HCT116 (cell line): Measurements from ENCODE around the gene TCL1B.

Source experiments
- ELF1 ChIP-seq: IDR thresholded peaks from 2 replicates; pipeline ENCODE4 v1.6.1; 2012; ENCODE audit warnings: low read depth, borderline replicate concordance
- EZH2phosphoT487 ChIP-seq: fragments of 200-600 bp; IDR thresholded peaks from 2 replicates; pipeline ENCODE4 v1.6.1; 2018; ENCODE audit warnings: antibody characterized with exemption, borderline replicate concordance
- POLR2A ChIP-seq: IDR thresholded peaks from 2 replicates; pipeline ENCODE4 v1.7.0; 2011; ENCODE audit warnings: borderline replicate concordance; ENCODE audit not compliant: insufficient read depth, insufficient read length; ENCODE audit errors: extremely low read depth
- RAD21 ChIP-seq: IDR thresholded peaks from 2 replicates; pipeline ENCODE4 v1.6.1; 2012; ENCODE audit warnings: low read depth, mild to moderate bottlenecking
- SRF ChIP-seq: IDR thresholded peaks from 2 replicates; pipeline ENCODE4 v1.6.1; 2012; ENCODE audit warnings: low read depth
- TCF7L2 ChIP-seq: IDR thresholded peaks from 2 replicates; pipeline ENCODE4 v1.7.0; 2011; ENCODE audit warnings: borderline replicate concordance, inconsistent platforms; ENCODE audit not compliant: insufficient read depth, insufficient read length; ENCODE audit errors: extremely low read depth
- TF ChIP-seq, protein P1 (sequence below), 3 experiments: fragments of 200-600 bp in 1 of 3; sonication (generic) in 1 of 3; IDR thresholded peaks in 2 of 3; conservative IDR thresholded peaks in 1 of 3; 2 replicates each; pipeline ENCODE4 v1.5.1; 2012 to 2017; ENCODE audit warnings: low read depth in 2 of 3, low read length in 2 of 3, antibody characterized with exemption in 1 of 3, borderline replicate concordance in 1 of 3, control low read depth in 1 of 3, mild to moderate bottlenecking in 1 of 3, mixed read lengths in 1 of 3, mixed run types in 1 of 3, moderate library complexity in 1 of 3; ENCODE audit not compliant: insufficient read depth in 1 of 3
- TF ChIP-seq, protein P2 (sequence below): IDR thresholded peaks from 2 replicates; pipeline ENCODE4 v1.6.1; 2012; ENCODE audit warnings: low read depth

DNA sequence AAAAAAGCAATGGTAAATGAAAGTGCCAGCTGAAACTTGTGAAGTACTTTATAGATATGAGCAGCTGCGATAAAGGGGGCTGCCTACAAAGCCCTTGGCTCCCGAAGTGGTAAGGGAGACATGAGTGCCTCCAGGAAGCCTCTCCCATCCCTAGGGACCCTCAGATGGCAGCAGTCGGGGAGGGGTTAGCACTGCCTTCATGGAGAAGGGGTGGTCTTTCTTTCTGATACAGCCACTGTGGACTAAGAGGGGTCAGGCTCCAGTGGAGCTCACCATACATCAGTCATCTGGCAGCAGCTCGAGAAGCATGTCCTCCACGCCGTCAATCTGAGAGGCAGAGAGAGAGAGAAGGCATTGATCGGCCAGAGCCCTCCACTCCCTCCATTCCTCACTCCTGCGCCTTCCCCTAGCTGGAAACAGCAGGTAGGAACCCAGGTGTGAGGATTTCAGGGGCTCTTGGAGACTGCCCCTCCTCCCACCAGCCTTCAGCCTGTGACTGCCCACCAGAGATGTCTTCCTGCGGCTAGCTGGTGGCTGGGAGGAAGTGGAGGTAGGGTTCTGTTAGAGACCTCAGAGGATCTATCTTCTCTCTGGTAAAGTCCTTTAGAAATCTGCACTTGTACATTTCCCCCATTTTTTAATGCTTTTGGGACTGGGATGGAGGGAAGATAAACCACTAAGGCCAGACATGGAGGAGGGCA, 25.4 kb downstream of the TCL1B start:
- TF ChIP-seq RAD21 (no peak), ELF1 (no peak), EZH2phosphoT487 (no peak), TCF7L2 (no peak), POLR2A (no peak), SRF (no peak)
- TF ChIP-seq, protein P1, sequence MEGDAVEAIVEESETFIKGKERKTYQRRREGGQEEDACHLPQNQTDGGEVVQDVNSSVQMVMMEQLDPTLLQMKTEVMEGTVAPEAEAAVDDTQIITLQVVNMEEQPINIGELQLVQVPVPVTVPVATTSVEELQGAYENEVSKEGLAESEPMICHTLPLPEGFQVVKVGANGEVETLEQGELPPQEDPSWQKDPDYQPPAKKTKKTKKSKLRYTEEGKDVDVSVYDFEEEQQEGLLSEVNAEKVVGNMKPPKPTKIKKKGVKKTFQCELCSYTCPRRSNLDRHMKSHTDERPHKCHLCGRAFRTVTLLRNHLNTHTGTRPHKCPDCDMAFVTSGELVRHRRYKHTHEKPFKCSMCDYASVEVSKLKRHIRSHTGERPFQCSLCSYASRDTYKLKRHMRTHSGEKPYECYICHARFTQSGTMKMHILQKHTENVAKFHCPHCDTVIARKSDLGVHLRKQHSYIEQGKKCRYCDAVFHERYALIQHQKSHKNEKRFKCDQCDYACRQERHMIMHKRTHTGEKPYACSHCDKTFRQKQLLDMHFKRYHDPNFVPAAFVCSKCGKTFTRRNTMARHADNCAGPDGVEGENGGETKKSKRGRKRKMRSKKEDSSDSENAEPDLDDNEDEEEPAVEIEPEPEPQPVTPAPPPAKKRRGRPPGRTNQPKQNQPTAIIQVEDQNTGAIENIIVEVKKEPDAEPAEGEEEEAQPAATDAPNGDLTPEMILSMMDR (IDR thresholded peaks at IDR 0.05 in 2 of 3, conservative IDR thresholded peaks at IDR 0.05 in 1 of 3; ENCODE audit: borderline replicate concordance in 1 of 3, insufficient read depth in 1 of 3, low read depth in 2 of 3, low read length in 2 of 3) = no peak
- TF ChIP-seq, protein P2, sequence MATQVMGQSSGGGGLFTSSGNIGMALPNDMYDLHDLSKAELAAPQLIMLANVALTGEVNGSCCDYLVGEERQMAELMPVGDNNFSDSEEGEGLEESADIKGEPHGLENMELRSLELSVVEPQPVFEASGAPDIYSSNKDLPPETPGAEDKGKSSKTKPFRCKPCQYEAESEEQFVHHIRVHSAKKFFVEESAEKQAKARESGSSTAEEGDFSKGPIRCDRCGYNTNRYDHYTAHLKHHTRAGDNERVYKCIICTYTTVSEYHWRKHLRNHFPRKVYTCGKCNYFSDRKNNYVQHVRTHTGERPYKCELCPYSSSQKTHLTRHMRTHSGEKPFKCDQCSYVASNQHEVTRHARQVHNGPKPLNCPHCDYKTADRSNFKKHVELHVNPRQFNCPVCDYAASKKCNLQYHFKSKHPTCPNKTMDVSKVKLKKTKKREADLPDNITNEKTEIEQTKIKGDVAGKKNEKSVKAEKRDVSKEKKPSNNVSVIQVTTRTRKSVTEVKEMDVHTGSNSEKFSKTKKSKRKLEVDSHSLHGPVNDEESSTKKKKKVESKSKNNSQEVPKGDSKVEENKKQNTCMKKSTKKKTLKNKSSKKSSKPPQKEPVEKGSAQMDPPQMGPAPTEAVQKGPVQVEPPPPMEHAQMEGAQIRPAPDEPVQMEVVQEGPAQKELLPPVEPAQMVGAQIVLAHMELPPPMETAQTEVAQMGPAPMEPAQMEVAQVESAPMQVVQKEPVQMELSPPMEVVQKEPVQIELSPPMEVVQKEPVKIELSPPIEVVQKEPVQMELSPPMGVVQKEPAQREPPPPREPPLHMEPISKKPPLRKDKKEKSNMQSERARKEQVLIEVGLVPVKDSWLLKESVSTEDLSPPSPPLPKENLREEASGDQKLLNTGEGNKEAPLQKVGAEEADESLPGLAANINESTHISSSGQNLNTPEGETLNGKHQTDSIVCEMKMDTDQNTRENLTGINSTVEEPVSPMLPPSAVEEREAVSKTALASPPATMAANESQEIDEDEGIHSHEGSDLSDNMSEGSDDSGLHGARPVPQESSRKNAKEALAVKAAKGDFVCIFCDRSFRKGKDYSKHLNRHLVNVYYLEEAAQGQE = no peak
